HL-60 (cell line): ENCODE measurements around the gene SMPDL3B.

Source experiments
- DNase-seq, 2 experiments: peaks; one replicate each; pipeline ENCODE4 v3.0.0-alpha.2; 2010 to 2020; ENCODE audit warnings: low read depth in 1 of 2, low spot score in 1 of 2
- H3K27ac ChIP-seq: fragments of 250-450 bp; sonication (Bioruptor Pico); replicated peaks from 2 replicates; pipeline ENCODE4 v1.5.1; 2020; ENCODE audit warnings: mild to moderate bottlenecking, moderate library complexity
- H3K27me3 ChIP-seq: fragments of 250-450 bp; sonication (Bioruptor Pico); 2 replicates; pipeline ENCODE4 v1.5.1; 2021; ENCODE audit warnings: mild to moderate bottlenecking, moderate library complexity; ENCODE audit not compliant: insufficient read depth, poor library complexity, severe bottlenecking
- H3K4me3 ChIP-seq: replicated peaks from 2 replicates; pipeline ENCODE4 v1.5.1; 2011; ENCODE audit warnings: mild to moderate bottlenecking, control low read depth, low read length; ENCODE audit not compliant: insufficient read depth
- CTCF ChIP-seq: IDR thresholded peaks from one replicate; pipeline ENCODE4 v1.5.1; 2011; ENCODE audit warnings: low read length, control low read depth, inconsistent platforms; ENCODE audit not compliant: insufficient read depth
- GABPA ChIP-seq: IDR thresholded peaks from 2 replicates; pipeline ENCODE4 v1.6.1; 2012; ENCODE audit warnings: low read depth
- POLR2AphosphoS5 ChIP-seq: IDR thresholded peaks from 2 replicates; pipeline ENCODE4 v1.6.1; 2012; ENCODE audit warnings: low read depth
- REST ChIP-seq: IDR thresholded peaks from 2 replicates; pipeline ENCODE4 v1.6.1; 2012; ENCODE audit warnings: low read depth; ENCODE audit not compliant: insufficient replicate concordance
- SPI1 ChIP-seq: IDR thresholded peaks from 2 replicates; pipeline ENCODE4 v1.6.1; 2012; ENCODE audit warnings: low read depth, mild to moderate bottlenecking, borderline replicate concordance
- long read RNA-seq: library from polyadenylated mRNA; unstranded; transcript quantifications from one replicate; pipeline ENCODE4 v2.0.0, GENCODE V29; 2020

SMPDL3B gene
- long read RNA-seq, transcript SMPDL3B-202 (8 exons, 1,878 nt) = major isoform, 272 of 302 reads
- long read RNA-seq, partial matches to known transcripts = 1 of 302 reads
- long read RNA-seq, other reads (novel, unspliced or antisense) = 27 of 302 reads

- TF ChIP-seq CTCF (no peak), GABPA (no peak), REST (no peak), SPI1 (no peak), POLR2AphosphoS5 (no peak)
- Histone ChIP-seq H3K27me3 (no peaks in the 10 kb centered on the region), H3K4me3 (no peak within 1 kb of the TSS), H3K27ac (no peak within 1 kb of the TSS)
- no peak for DNase-seq
These were observed at the start of gene SMPDL3B for GRCh38 chr1:27934818-27935549. Gene SMPDL3B (plus strand): TSS chr1:27935000. CDS start chr1:27935184, 184 bp downstream.

GRCh38 chr1:27885114-27885528 lies 49.7 kb upstream of the SMPDL3B start:
- Histone ChIP-seq H3K27me3 (no peaks in the 10 kb centered on the region), H3K4me3 (peak overlapping the region; percentile 5; the same call in 1 of the 2 replicates), H3K27ac (peak overlapping the region; percentile 96)
- TF ChIP-seq CTCF (no peak), SPI1 (peak; percentile 98), GABPA (0 out of 2 replicates have a peak, but pooled peaks have one; percentile 33), POLR2AphosphoS5 (no peak), REST (no peak)
- DNase-seq = peak; percentile 63 to 88

- Histone ChIP-seq H3K4me3 (peak overlapping the region; percentile 35), H3K27ac (peak overlapping the region; percentile 96), H3K27me3 (no peaks in the 10 kb centered on the region)
- peak; percentile 94 to 96 for DNase-seq
- TF ChIP-seq SPI1 = peak; percentile 69; the same call in 1 of the 2 replicates
- no peak for TF ChIP-seq CTCF
- peak; percentile 89 for TF ChIP-seq POLR2AphosphoS5
- TF ChIP-seq REST = no peak
- TF ChIP-seq GABPA = no peak
These were observed 49.0 kb upstream of the SMPDL3B start for GRCh38 chr1:27885621-27886352.
